T-cell (primary cell): ENCODE results near the gene FAM89B. TPM values are rescaled to one million over a fixed set of nuclear protein-coding genes. Genes with fewer than 3 reads are reported as not detected.

Source experiments
- ATAC-seq, 4 experiments: fragments of 200-7000 bp in 3 of 4; fragments of 150-1000 bp in 1 of 4; cut with Tn5 transposase; replicated peaks in 1 of 4; 1 replicate in 3 of 4; 2 replicates in 1 of 4; pipeline ENCODE4 v1.10.0; 2021; ENCODE audit warnings: moderate library complexity in 3 of 4, mild to moderate bottlenecking in 2 of 4, moderate number of reproducible peaks in 1 of 4
- CTCF ChIA-PET, 2 donors: fragments of 300-600 bp; sonication (Branson Sonifier 250); formaldehyde crosslinking; loops; one replicate each; lab custom pipeline; 2022; ENCODE audit warnings: antibody characterized with exemption in 2 of 2; lab: Charles Lee
- POLR2A ChIA-PET, 2 donors: fragments of 300-600 bp; sonication (Branson Sonifier 250); formaldehyde crosslinking; loops; one replicate each; lab custom pipeline; 2022; ENCODE audit warnings: antibody characterized with exemption in 2 of 2; lab: Charles Lee
- DNase-seq, 35 experiments: peaks; one replicate each; pipeline versions ENCODE4 v3.0.0 to v3.0.0-alpha.2; 2013 to 2023
- H3K27ac ChIP-seq: one replicate; pipeline ENCODE4 v1.5.1; 2013; ENCODE audit warnings: low read length
- H3K27me3 ChIP-seq, 2 experiments: replicated peaks in 1 of 2; 1 replicate in 1 of 2; 2 replicates in 1 of 2; pipeline versions ENCODE4 v1.6.1 to v1.7.0; 2013; ENCODE audit warnings: low read length in 1 of 2, mixed read lengths in 1 of 2; ENCODE audit not compliant: control insufficient read depth in 2 of 2, insufficient read depth in 2 of 2; ENCODE audit errors: extremely low read depth in 1 of 2
- H3K36me3 ChIP-seq, 2 donors: 1 replicate in 1 of 2; 2 replicates in 1 of 2; pipeline versions ENCODE4 v1.6.1 to v1.7.0; 2013; ENCODE audit warnings: low read length in 1 of 2; ENCODE audit not compliant: control insufficient read depth in 2 of 2, insufficient read depth in 1 of 2; ENCODE audit errors: extremely low read depth in 1 of 2
- H3K4me1 ChIP-seq, 2 experiments: 1 replicate in 1 of 2; 2 replicates in 1 of 2; pipeline versions ENCODE4 v1.6.1 to v1.7.0; 2013; ENCODE audit warnings: low read length in 2 of 2, mixed read lengths in 1 of 2; ENCODE audit not compliant: insufficient read depth in 2 of 2, control insufficient read depth in 1 of 2; ENCODE audit errors: extremely low read depth in 1 of 2
- H3K4me3 ChIP-seq, 2 donors: 1 replicate in 1 of 2; 2 replicates in 1 of 2; pipeline versions ENCODE4 v1.5.1 to v1.7.0; 2013; ENCODE audit warnings: mild to moderate bottlenecking in 2 of 2, low read length in 1 of 2, moderate library complexity in 1 of 2; ENCODE audit not compliant: control insufficient read depth in 1 of 2; ENCODE audit errors: extremely low read depth in 1 of 2
- H3K9me3 ChIP-seq: 2 replicates; pipeline ENCODE4 v1.7.0; 2013
- H3K27ac Mint-ChIP-seq, 2 donors: one replicate each; pipeline ENCODE4 v1.8.0; 2020 to 2021; ENCODE audit warnings: mild to moderate bottlenecking in 2 of 2, mixed read lengths in 2 of 2
- H3K27me3 Mint-ChIP-seq, 2 donors: one replicate each; pipeline ENCODE4 v1.8.0; 2021 to 2022; ENCODE audit warnings: mixed read lengths in 2 of 2
- H3K36me3 Mint-ChIP-seq: one replicate; pipeline ENCODE4 v1.8.0; 2021; ENCODE audit warnings: mixed read lengths
- H3K4me1 Mint-ChIP-seq, 3 donors: one replicate each; pipeline ENCODE4 v1.8.0; 2020 to 2022; ENCODE audit warnings: mixed read lengths in 3 of 3, mild to moderate bottlenecking in 1 of 3
- H3K4me3 Mint-ChIP-seq, 3 donors: one replicate each; pipeline ENCODE4 v1.8.0; 2020 to 2022; ENCODE audit warnings: mild to moderate bottlenecking in 3 of 3, mixed read lengths in 3 of 3, moderate library complexity in 3 of 3
- H3K9me3 Mint-ChIP-seq, 3 donors: one replicate each; pipeline ENCODE4 v1.8.0; 2020 to 2022; ENCODE audit warnings: mixed read lengths in 3 of 3
- WGBS: methylation state at CpG from one replicate; pipeline ENCODE4 v1.1.5; 2013; ENCODE audit warnings: missing lambda C conversion rate; ENCODE audit not compliant: insufficient coverage; 5-methylcytosine and 5-hydroxymethylcytosine counted together
- total RNA-seq, 35 experiments: library from RNA in 6 of 35; stranded (reverse) in 6 of 35; fragments of 120-200 nt in 1 of 35; gene quantifications; one replicate each; pipeline versions ENCODE4 v1.2.1 to v1.2.4 and lab custom pipeline; 2013 to 2026

Gene FAM89B
- total RNA-seq, 5 donors from 2014 or later (not counting 1 experiment from before 2014, with no cell fraction given), result 36.3 to 72.9 (median 69.3) TPM

DNA sequence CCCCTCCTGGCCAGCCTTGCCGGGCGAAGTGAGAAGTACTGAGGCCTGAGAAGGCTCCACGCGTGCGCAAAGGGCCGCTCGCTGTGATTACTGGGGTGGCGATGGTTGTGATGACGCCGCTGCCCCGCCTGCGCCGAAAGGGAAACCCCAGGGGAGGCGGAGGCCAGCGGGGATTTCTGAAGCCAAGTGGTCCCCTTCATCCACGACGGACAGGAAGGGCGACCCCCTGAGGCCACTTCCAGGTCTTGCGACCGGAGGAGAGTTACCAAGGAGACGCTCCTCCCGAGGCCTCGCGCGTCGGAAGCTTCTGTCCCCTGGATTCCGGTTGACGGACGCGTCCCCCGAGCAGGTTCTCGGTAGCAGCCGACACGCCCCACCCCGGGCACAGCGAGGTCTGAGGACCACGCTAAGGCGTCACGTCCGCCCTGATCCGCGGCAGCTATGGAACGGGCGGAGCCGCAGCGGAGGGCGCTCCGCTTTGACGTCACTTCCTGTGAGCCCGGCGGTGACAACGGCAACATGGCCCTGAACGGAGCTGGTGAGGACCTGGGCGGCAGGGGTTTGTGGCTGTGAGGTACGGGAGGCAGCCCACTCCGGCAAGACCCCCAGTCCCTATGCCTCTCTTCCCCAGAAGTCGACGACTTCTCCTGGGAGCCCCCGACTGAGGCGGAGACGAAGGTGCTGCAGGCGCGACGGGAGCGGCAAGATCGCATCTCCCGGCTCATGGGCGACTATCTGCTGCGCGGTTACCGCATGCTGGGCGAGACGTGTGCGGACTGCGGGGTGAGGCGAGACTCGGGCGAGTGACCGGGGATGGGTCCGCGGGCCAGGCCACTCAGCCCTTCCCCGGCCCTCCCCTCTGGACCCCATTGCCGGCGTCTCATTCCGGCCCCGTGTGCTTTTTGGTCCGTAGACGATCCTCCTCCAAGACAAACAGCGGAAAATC, 2.1 kb upstream of the FAM89B start, which contains the start of gene ZNRD2:
Gene ZNRD2 (plus strand): TSS at position 505 of the 946 bp plus-strand sequence. CDS start 15 bp downstream, at position 520.
- WGBS, result under 1% methylated on average over 82 of the region's 89 CpGs
- no peaks in the 10 kb centered on the region for H3K9me3 ChIP-seq
- H3K4me3 Mint-ChIP-seq, result peak within 1 kb of the TSS; percentile 98 to 99 (median 98)
- H3K36me3 Mint-ChIP-seq, result peaks cover 9% of the 10 kb centered on the region
- peak within 1 kb of the TSS; percentile 98 for H3K27ac Mint-ChIP-seq
- peak within 1 kb of the TSS; percentile 76 to 83 for H3K4me3 ChIP-seq
- CTCF ChIA-PET, result interaction anchor here in 1 of 2 donors (0.7 to 2.3 kb wide), 4 partner anchors 11 to 44 kb away, joined by 3 to 12 read pairs (median 5); no protein-coding TSS in a partner anchor
- H3K27ac ChIP-seq, result peak within 1 kb of the TSS; percentile 100
- no peaks in the 10 kb centered on the region for H3K9me3 Mint-ChIP-seq
- POLR2A ChIA-PET, result interaction anchor here (0.6 to 1.2 kb wide), 4 partner anchors 23 to 740 kb away, joined by 3 to 6 read pairs (median 4); partner anchors contain the start of gene MALAT1 (in 1 of the 2)
- no peaks in the 10 kb centered on the region for H3K27me3 Mint-ChIP-seq
- DNase-seq, result peak; percentile 95 to 99 (median 98)
- peaks cover 38 to 86% of the 10 kb centered on the region in 2 experiments for H3K4me1 ChIP-seq
- H3K36me3 ChIP-seq, result peaks cover 0 to 17% of the 10 kb centered on the region in 2 donors
- H3K4me1 Mint-ChIP-seq, result peaks cover 74 to 87% (median 79%) of the 10 kb centered on the region in 3 donors
- ATAC-seq, result peak; percentile 73 to 78 (median 76)
- no peaks in the 10 kb centered on the region for H3K27me3 ChIP-seq

DNA sequence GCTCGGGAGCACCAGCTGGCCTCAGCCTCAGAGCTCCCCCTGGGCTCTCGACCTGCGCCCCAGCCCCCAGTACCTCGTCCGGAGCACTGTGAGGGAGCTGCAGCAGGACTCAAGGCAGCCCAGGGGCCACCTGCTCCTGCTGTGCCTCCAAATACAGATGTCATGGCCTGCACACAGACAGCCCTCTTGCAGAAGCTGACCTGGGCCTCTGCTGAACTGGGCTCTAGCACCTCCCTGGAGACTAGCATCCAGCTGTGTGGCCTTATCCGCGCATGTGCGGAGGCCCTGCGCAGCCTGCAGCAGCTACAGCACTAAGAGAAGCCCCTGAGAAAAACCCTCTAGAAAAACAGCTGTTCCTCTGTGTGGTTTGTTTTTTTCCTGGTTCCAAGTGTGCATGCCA, 918 bp upstream of the FAM89B start:
- Mint-ChIP-seq H3K36me3 (peaks cover 9% of the 10 kb centered on the region), H3K4me1 (peaks cover 67 to 76% (median 72%) of the 10 kb centered on the region in 3 donors), H3K4me3 (peak overlapping the region; percentile 98 to 99 (median 98)), H3K27ac (peak overlapping the region; percentile 91 to 93), H3K27me3 (no peaks in the 10 kb centered on the region), H3K9me3 (no peaks in the 10 kb centered on the region)
- no peak for DNase-seq
- peak overlapping the region; percentile 76 to 83 for H3K4me3 ChIP-seq
- H3K9me3 ChIP-seq, result no peaks in the 10 kb centered on the region
- H3K27me3 ChIP-seq, result no peaks in the 10 kb centered on the region
- ATAC-seq, result no peak
- POLR2A ChIA-PET, result interaction anchor here in 1 of 2 donors (0.6 to 1.2 kb wide), 2 partner anchors 19 to 98 kb away, joined by 3 to 6 read pairs; no protein-coding TSS in a partner anchor
- H3K27ac ChIP-seq, result peak overlapping the region; percentile 100
- 70% methylated on average over 6 of the region's 9 CpGs for WGBS
- peaks cover 30 to 81% of the 10 kb centered on the region in 2 experiments for H3K4me1 ChIP-seq
- CTCF ChIA-PET, result interaction anchor here (0.5 to 2.3 kb wide), 5 partner anchors 20 to 43 kb away, joined by 3 to 12 read pairs (median 4); no protein-coding TSS in a partner anchor
- peaks cover 0 to 17% of the 10 kb centered on the region in 2 donors for H3K36me3 ChIP-seq

DNA sequence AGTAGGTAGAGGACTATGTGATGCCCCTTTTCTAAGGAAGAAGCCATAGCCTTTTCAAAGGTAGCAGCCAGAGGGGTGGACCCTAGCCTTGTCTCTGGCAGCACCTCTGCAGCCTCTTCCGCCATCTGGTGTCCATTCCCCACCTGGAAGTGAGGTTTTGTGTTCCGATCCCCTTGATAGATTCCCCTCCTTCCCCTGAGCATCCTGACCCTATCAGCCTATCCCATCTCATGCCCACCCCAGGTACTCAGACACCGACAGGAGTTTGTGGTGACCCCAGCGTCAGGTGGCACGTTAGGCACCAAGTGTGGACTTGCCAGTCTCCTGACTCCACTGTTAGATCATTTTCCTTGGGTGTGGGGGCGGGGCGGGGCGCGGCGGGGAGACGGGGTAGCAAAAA, 398 bp upstream of the FAM89B start:
- Mint-ChIP-seq H3K27me3 (no peaks in the 10 kb centered on the region), H3K36me3 (peaks cover 9% of the 10 kb centered on the region), H3K4me1 (peaks cover 67 to 76% (median 72%) of the 10 kb centered on the region in 3 donors), H3K4me3 (peak overlapping the region; percentile 98 to 99 (median 98)), H3K27ac (peak overlapping the region; percentile 91 to 93), H3K9me3 (no peaks in the 10 kb centered on the region)
- ChIA-PET CTCF (interaction anchor here in 1 of 2 donors (0.5 to 2.3 kb wide), 4 partner anchors 25 to 544 kb away, joined by 3 to 12 read pairs (median 6); no protein-coding TSS in a partner anchor), POLR2A (interaction anchor here in 1 of 2 donors (0.6 to 1.2 kb wide), 4 partner anchors 11 to 98 kb away, joined by 3 to 9 read pairs (median 4); partner anchors contain the start of gene PCNX3)
- H3K27ac ChIP-seq, result peak overlapping the region; percentile 100
- H3K4me3 ChIP-seq, result peak overlapping the region; percentile 31 to 83
- H3K9me3 ChIP-seq, result no peaks in the 10 kb centered on the region
- WGBS, result no CpG with 5 or more reads among the region's 11 CpGs
- peaks cover 0 to 13% of the 10 kb centered on the region in 2 donors for H3K36me3 ChIP-seq
- H3K27me3 ChIP-seq, result no peaks in the 10 kb centered on the region
- peaks cover 29 to 81% of the 10 kb centered on the region in 2 experiments for H3K4me1 ChIP-seq
- ATAC-seq, result no peak
- peak in 1 of 35 experiments; percentile 52 for DNase-seq

DNA sequence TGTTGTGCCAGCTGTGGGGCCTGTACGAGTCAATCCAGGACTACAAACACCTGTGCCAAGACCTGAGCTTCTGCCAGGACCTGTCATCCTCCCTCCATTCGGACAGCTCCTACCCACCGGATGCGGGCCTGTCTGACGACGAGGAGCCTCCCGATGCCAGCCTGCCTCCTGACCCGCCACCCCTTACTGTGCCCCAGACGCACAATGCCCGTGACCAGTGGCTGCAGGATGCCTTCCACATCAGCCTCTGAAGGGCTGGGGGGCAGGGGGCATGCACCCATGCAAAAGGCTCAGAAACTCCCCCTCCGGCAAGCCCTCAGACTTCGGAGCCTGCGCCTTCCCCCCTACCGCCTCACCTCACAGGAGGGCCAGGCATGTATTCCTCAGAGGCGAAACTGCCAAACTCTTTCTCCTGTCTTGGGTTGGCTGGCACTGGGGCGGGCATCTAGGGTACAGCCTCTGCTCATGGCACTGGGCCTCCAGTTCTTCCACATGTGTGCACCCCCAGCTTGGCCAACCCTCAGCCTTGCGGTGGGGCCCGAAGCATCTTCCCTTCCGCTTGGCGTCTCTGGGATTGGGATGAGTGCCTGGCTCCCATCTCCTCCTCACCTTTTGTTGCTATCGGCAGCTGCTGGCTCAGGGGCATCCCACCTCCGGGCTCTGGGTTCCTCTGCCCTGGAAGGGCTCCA, 1.2 kb downstream of the FAM89B start:
- Histone ChIP-seq H3K9me3 (no peaks in the 10 kb centered on the region), H3K4me3 (peak overlapping the region; percentile 63 to 83), H3K4me1 (peaks cover 34 to 81% of the 10 kb centered on the region in 2 experiments), H3K36me3 (peaks cover under 1 to 11% of the 10 kb centered on the region in 2 donors), H3K27ac (peak overlapping the region; percentile 86), H3K27me3 (no peaks in the 10 kb centered on the region)
- POLR2A ChIA-PET, result no interaction called here
- H3K4me1 Mint-ChIP-seq, result peaks cover 65 to 72% (median 69%) of the 10 kb centered on the region in 3 donors
- DNase-seq, result peak in 1 of 35 experiments; percentile 37
- ATAC-seq, result no peak
- no peaks in the 10 kb centered on the region for H3K9me3 Mint-ChIP-seq
- CTCF ChIA-PET, result interaction anchor here in 1 of 2 donors (0.5 kb wide), 1 partner anchor 15 kb away, joined by 3 read pairs; no protein-coding TSS in a partner anchor
- H3K36me3 Mint-ChIP-seq, result peaks cover 9% of the 10 kb centered on the region
- H3K4me3 Mint-ChIP-seq, result peak overlapping the region; percentile 83 to 98 (median 93)
- 15% methylated on average over 19 of the region's 22 CpGs for WGBS
- H3K27ac Mint-ChIP-seq, result peak overlapping the region; percentile 89 to 95
- no peaks in the 10 kb centered on the region for H3K27me3 Mint-ChIP-seq

- Mint-ChIP-seq H3K4me3 (peak overlapping the region; percentile 87 to 98 (median 93)), H3K4me1 (peaks cover 63 to 68% (median 65%) of the 10 kb centered on the region in 3 donors), H3K27me3 (no peaks in the 10 kb centered on the region), H3K27ac (peak overlapping the region; percentile 95 to 96), H3K36me3 (peaks cover 8% of the 10 kb centered on the region), H3K9me3 (no peaks in the 10 kb centered on the region)
- POLR2A ChIA-PET, result no interaction called here
- Histone ChIP-seq H3K4me1 (peaks cover 31 to 81% of the 10 kb centered on the region in 2 experiments), H3K9me3 (no peaks in the 10 kb centered on the region), H3K36me3 (peaks cover 5 to 10% of the 10 kb centered on the region in 2 donors), H3K27ac (peak overlapping the region; percentile 86), H3K4me3 (peak overlapping the region; percentile 63 to 83), H3K27me3 (no peaks in the 10 kb centered on the region)
- 2% methylated on average over 29 of the region's 67 CpGs for whole genome bisulfite sequencing
- ATAC-seq, result peak; percentile 27 to 39 (median 30)
- CTCF ChIA-PET, result no interaction called here
- peak; percentile 59 to 93 (median 74) for DNase-seq
These were observed 1.9 kb downstream of the FAM89B start for GRCh38 chr11:65574109-65574810.
